ENCODE measurements around the gene CD200R1L. TPM values are rescaled to one million over a fixed set of nuclear protein-coding genes. Genes with fewer than 3 reads are reported as not detected.

CD200R1L gene
- total and polyA plus RNA-seq, 2 donors = not detected

DNA sequence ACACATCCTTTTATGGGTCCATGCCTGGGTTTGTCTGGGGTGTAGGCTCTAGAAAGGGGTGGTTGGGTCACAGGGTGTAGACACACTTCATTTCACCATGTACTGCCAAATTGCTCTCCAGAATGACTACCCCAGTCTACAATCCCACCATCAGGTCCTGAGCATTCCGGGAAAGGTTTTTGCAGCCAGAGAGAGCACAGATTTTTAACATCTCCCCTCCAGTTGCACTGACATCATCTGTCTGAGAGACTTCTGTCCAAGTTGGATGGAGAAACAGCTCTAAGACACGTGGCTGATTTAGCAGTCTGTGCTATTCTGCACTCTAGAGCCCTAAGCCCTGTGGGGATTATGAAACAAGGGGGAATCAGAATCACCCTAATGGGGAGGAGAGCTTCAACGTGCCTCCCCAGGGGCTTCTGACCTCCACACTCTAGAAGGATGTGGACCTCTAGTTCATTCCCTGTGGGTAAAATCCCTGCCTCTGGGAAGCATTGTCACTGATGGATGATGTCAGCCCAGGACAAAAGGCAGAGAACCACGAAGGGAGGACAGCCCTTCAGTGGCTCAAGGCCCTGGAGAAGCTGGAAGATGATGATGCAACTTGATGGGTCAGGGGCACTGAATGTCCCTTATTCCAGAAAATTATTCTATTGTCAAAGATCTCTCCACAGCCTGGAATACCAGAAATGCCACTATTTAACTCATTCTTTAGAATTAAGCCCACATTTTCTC is 71.5 kb downstream of the CD200R1L start:
- DNase-seq (ENCODE audit: extremely low spot score) = no peak
- Histone ChIP-seq H3K27ac (ENCODE audit: low read depth) (no peak overlapping the region), H3K4me3 (ENCODE audit: low read depth, low read length) (no peak overlapping the region), H3K36me3 (ENCODE audit: insufficient read depth) (no peaks in the 10 kb centered on the region), H3K4me1 (ENCODE audit: insufficient read depth) (no peaks in the 10 kb centered on the region)
- WGBS = 58% methylated on average over 4 of the region's 4 CpGs

- H3K27ac ChIP-seq (ENCODE audit: low read depth) = no peak overlapping the region
- DNase-seq (ENCODE audit: extremely low spot score) = no peak
- 80% methylated on average over 6 of the region's 6 CpGs for WGBS
- no peaks in the 10 kb centered on the region for H3K4me1 ChIP-seq (ENCODE audit: insufficient read depth)
- H3K36me3 ChIP-seq (ENCODE audit: insufficient read depth) = no peaks in the 10 kb centered on the region
- H3K4me3 ChIP-seq (ENCODE audit: low read depth, low read length) = no peak overlapping the region
These were observed 72.3 kb downstream of the CD200R1L start for GRCh38 chr3:112774293-112774926.

DNA sequence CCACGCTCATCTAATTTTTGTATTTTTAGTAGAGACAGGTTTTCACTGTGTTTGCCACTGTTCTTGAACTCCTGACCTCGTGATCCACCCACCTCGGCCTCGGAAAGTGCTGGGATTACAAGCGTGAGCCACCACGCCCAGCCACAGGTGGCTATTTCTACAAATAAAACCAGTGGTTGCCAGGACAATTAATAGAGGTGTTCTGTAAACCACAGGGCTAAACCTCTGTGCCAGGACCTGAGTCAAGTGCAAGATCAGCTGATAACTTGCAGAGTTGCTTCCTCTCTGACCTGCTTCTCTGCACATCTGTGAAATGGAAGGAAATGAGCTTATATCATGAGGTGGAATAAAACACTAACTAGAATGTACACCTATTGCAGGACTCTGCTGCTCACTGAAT is 72.8 kb downstream of the CD200R1L start:
- no peak overlapping the region for H3K4me3 ChIP-seq (ENCODE audit: low read depth, low read length)
- H3K27ac ChIP-seq (ENCODE audit: low read depth) = no peak overlapping the region
- no peaks in the 10 kb centered on the region for H3K36me3 ChIP-seq (ENCODE audit: insufficient read depth)
- H3K4me1 ChIP-seq (ENCODE audit: insufficient read depth) = no peaks in the 10 kb centered on the region
- WGBS = 72% methylated on average over 6 of the region's 6 CpGs
- DNase-seq (ENCODE audit: extremely low spot score) = no peak

DNA sequence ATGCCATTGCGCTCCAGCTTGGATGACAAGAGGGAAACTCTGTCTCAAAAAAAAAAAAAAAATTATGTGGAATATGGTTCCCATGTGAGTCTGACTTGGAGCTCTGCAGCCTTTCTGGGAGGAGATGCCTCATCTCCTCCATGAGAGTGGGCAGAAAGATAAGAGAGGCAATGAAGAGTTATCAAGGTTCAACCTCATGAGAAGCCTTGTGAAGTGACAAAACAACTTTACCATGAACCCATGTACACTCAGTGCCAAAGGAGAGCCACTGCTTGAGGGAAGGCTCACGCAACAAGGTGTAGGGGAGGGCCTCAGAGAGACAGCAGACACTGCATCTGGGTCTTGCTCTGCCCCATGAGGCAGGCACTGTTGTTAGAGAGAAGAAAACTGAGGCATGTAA is 75.7 kb downstream of the CD200R1L start:
- WGBS = 99% methylated on average over 2 of the region's 2 CpGs
- Histone ChIP-seq H3K4me1 (ENCODE audit: insufficient read depth) (no peaks in the 10 kb centered on the region), H3K27ac (ENCODE audit: low read depth) (no peak overlapping the region)

DNA sequence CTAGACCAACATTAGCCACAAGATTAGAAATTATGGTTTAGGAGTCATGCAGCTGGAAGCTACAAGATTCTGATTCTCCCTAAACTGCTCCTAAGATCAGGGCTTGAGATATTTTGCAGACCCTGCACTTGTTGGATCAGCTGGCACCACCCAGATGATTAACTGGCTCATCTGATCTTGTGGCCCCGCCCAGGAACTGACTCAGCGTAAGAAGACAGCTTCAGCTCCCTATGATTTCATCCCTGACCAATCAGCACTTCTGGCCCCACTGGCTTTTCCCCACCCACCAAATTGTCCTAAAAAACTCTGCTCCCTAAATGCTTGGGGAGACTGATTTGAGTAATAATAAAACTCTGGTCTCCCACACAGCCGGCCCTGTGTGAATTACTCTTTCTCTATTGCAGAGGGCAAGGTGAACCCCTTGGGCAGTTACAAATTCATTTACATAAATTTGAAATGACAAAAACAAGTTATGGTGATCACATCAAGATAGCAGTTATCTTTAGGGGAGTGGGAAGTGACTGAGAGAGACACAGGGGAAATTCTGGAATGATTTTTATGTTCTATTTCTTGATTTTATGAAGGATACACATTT is 76.5 kb downstream of the CD200R1L start:
- DNase-seq (ENCODE audit: extremely low spot score) = no peak
- 75% methylated on average over 3 of the region's 3 CpGs for WGBS
- Histone ChIP-seq H3K27ac (ENCODE audit: low read depth) (no peak overlapping the region), H3K36me3 (ENCODE audit: insufficient read depth) (no peaks in the 10 kb centered on the region), H3K4me3 (ENCODE audit: low read depth, low read length) (no peak overlapping the region), H3K4me1 (ENCODE audit: insufficient read depth) (no peaks in the 10 kb centered on the region)

More for the DNA sequence above, 75.7 kb downstream of the CD200R1L start:
- DNase-seq (ENCODE audit: extremely low spot score) = no peak
- H3K36me3 ChIP-seq (ENCODE audit: insufficient read depth) = no peaks in the 10 kb centered on the region
- no peak overlapping the region for H3K4me3 ChIP-seq (ENCODE audit: low read depth, low read length)

GRCh38 chr3:112769286-112769978 is 77.2 kb downstream of the CD200R1L start:
- H3K4me3 ChIP-seq (ENCODE audit: low read depth, low read length) = no peak overlapping the region
- no peak overlapping the region for H3K27ac ChIP-seq (ENCODE audit: low read depth)
- DNase-seq (ENCODE audit: extremely low spot score) = no peak
- no peaks in the 10 kb centered on the region for H3K36me3 ChIP-seq (ENCODE audit: insufficient read depth)
- WGBS = 53% methylated on average over 1 of the region's 1 CpG
- no peaks in the 10 kb centered on the region for H3K4me1 ChIP-seq (ENCODE audit: insufficient read depth)

GRCh38 chr3:112767777-112768176 is 78.9 kb downstream of the CD200R1L start:
- no peak overlapping the region for H3K4me3 ChIP-seq (ENCODE audit: low read depth, low read length)
- no peak overlapping the region for H3K27ac ChIP-seq (ENCODE audit: low read depth)
- H3K4me1 ChIP-seq (ENCODE audit: insufficient read depth) = no peaks in the 10 kb centered on the region
- no peak for DNase-seq (ENCODE audit: extremely low spot score)
- 93% methylated on average over 2 of the region's 2 CpGs for WGBS
- H3K36me3 ChIP-seq (ENCODE audit: insufficient read depth) = no peaks in the 10 kb centered on the region

DNA sequence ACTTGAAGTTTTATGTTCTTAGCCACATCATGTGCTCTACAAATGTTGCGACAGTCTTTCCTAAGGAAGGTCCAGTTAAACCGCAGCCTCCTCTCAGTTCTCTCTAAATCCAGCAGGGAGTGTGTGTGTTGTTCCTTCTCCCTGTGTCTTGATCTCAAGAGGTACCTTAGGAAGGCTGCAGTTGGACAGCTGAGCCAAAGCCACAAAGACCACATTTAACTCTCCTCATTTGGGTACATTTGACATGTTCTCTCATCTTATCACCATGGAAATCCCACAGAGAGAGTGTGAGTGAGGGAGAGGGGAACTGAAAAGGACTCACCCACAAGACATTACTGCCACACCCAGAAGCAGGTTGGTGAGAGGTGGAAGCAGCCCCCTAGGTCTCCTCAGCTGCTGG is 79.5 kb downstream of the CD200R1L start:
- 87% methylated on average over 2 of the region's 2 CpGs for WGBS
- H3K4me3 ChIP-seq (ENCODE audit: low read depth, low read length) = no peak overlapping the region
- no peaks in the 10 kb centered on the region for H3K4me1 ChIP-seq (ENCODE audit: insufficient read depth)
- no peaks in the 10 kb centered on the region for H3K36me3 ChIP-seq (ENCODE audit: insufficient read depth)
- no peak for DNase-seq (ENCODE audit: extremely low spot score)
- no peak overlapping the region for H3K27ac ChIP-seq (ENCODE audit: low read depth)

Other genes starting within 250 kb of the CD200R1L start
- 128 TPM for gene CCDC80, start 205.7 kb downstream of the CD200R1L start, total RNA-seq
- gene CCDC80, start 205.7 kb downstream of the CD200R1L start, polyA plus RNA-seq = 62.3 TPM
- gene CD200R1, start 128.2 kb upstream of the CD200R1L start, total RNA-seq = 7.5 TPM
- gene CD200R1, start 128.2 kb upstream of the CD200R1L start, polyA plus RNA-seq = 1.1 TPM
- gene GTPBP8, start 144.1 kb upstream of the CD200R1L start, total RNA-seq = 25.3 TPM
- gene GTPBP8, start 144.1 kb upstream of the CD200R1L start, polyA plus RNA-seq = 15.4 TPM